IPS-18a (cell line): ENCODE data around the gene DOCK6.

ENCODE experiments used
- H3K27ac ChIP-seq: one replicate; pipeline ENCODE4 v1.5.1; 2013; ENCODE audit warnings: low read length
- H3K27me3 ChIP-seq: one replicate; pipeline ENCODE4 v1.6.1; 2013; ENCODE audit warnings: mild to moderate bottlenecking, low read length; ENCODE audit not compliant: control insufficient read depth, insufficient read depth
- H3K36me3 ChIP-seq: one replicate; pipeline ENCODE4 v1.6.1; 2013; ENCODE audit warnings: low read depth, low read length; ENCODE audit not compliant: control insufficient read depth
- H3K4me1 ChIP-seq: one replicate; pipeline ENCODE4 v1.6.1; 2013; ENCODE audit warnings: low read depth, low read length; ENCODE audit not compliant: control insufficient read depth
- H3K4me3 ChIP-seq: one replicate; pipeline ENCODE4 v1.5.1; 2013; ENCODE audit warnings: low read length
- H3K9ac ChIP-seq: one replicate; pipeline ENCODE4 v1.6.1; 2013; ENCODE audit warnings: mild to moderate bottlenecking, low read length, moderate library complexity
- H3K9me3 ChIP-seq: one replicate; pipeline ENCODE4 v1.6.1; 2013; ENCODE audit warnings: low read depth, low read length; ENCODE audit not compliant: control insufficient read depth

DOCK6 gene

GRCh38 chr19:11154683-11155047, 107.7 kb downstream of the DOCK6 start:
- Histone ChIP-seq H3K27ac (no peak overlapping the region), H3K9ac (peak overlapping the region; percentile 87), H3K36me3 (no peaks in the 10 kb centered on the region), H3K9me3 (no peaks in the 10 kb centered on the region), H3K27me3 (no peaks in the 10 kb centered on the region), H3K4me3 (peak overlapping the region; percentile 73), H3K4me1 (peaks cover 4% of the 10 kb centered on the region)

GRCh38 chr19:11152318-11153062, 109.8 kb downstream of the DOCK6 start:
- Histone ChIP-seq H3K36me3 (peaks cover 7% of the 10 kb centered on the region), H3K9me3 (no peaks in the 10 kb centered on the region), H3K27me3 (no peaks in the 10 kb centered on the region), H3K9ac (no peak overlapping the region), H3K4me3 (no peak overlapping the region), H3K27ac (no peak overlapping the region), H3K4me1 (peaks cover 4% of the 10 kb centered on the region)

GRCh38 chr19:11151181-11151580, 111.1 kb downstream of the DOCK6 start:
- no peak overlapping the region for H3K4me3 ChIP-seq
- H3K4me1 ChIP-seq, result peaks cover 4% of the 10 kb centered on the region
- peaks cover 14% of the 10 kb centered on the region for H3K36me3 ChIP-seq
- H3K9ac ChIP-seq, result no peak overlapping the region
- no peaks in the 10 kb centered on the region for H3K9me3 ChIP-seq
- H3K27me3 ChIP-seq, result no peaks in the 10 kb centered on the region
- H3K27ac ChIP-seq, result no peak overlapping the region
